T-cell (primary cell): Measurements from ENCODE around the gene C3AR1. TPM values are rescaled to one million over a fixed set of nuclear protein-coding genes. Genes with fewer than 3 reads are reported as not detected.
"Not testable (repeated sequence)": the region's sequence is repeated elsewhere in the genome, so short reads cannot be mapped to it uniquely, and the experiment has no call there.

Experiments
- ATAC-seq, 4 experiments: fragments of 200-7000 bp in 3 of 4; fragments of 150-1000 bp in 1 of 4; cut with Tn5 transposase; replicated peaks in 1 of 4; 1 replicate in 3 of 4; 2 replicates in 1 of 4; pipeline ENCODE4 v1.10.0; 2021; ENCODE audit warnings: moderate library complexity in 3 of 4, mild to moderate bottlenecking in 2 of 4, moderate number of reproducible peaks in 1 of 4
- CTCF ChIA-PET, 2 donors: fragments of 300-600 bp; sonication (Branson Sonifier 250); formaldehyde crosslinking; loops; one replicate each; lab custom pipeline; 2022; ENCODE audit warnings: antibody characterized with exemption in 2 of 2; lab: Charles Lee
- POLR2A ChIA-PET, 2 donors: fragments of 300-600 bp; sonication (Branson Sonifier 250); formaldehyde crosslinking; loops; one replicate each; lab custom pipeline; 2022; ENCODE audit warnings: antibody characterized with exemption in 2 of 2; lab: Charles Lee
- DNase-seq, 35 experiments: peaks; one replicate each; pipeline versions ENCODE4 v3.0.0 to v3.0.0-alpha.2; 2013 to 2023
- H3K27ac ChIP-seq: one replicate; pipeline ENCODE4 v1.5.1; 2013; ENCODE audit warnings: low read length
- H3K27me3 ChIP-seq, 2 experiments: replicated peaks in 1 of 2; 1 replicate in 1 of 2; 2 replicates in 1 of 2; pipeline versions ENCODE4 v1.6.1 to v1.7.0; 2013; ENCODE audit warnings: low read length in 1 of 2, mixed read lengths in 1 of 2; ENCODE audit not compliant: control insufficient read depth in 2 of 2, insufficient read depth in 2 of 2; ENCODE audit errors: extremely low read depth in 1 of 2
- H3K36me3 ChIP-seq, 2 donors: 1 replicate in 1 of 2; 2 replicates in 1 of 2; pipeline versions ENCODE4 v1.6.1 to v1.7.0; 2013; ENCODE audit warnings: low read length in 1 of 2; ENCODE audit not compliant: control insufficient read depth in 2 of 2, insufficient read depth in 1 of 2; ENCODE audit errors: extremely low read depth in 1 of 2
- H3K4me1 ChIP-seq, 2 experiments: 1 replicate in 1 of 2; 2 replicates in 1 of 2; pipeline versions ENCODE4 v1.6.1 to v1.7.0; 2013; ENCODE audit warnings: low read length in 2 of 2, mixed read lengths in 1 of 2; ENCODE audit not compliant: insufficient read depth in 2 of 2, control insufficient read depth in 1 of 2; ENCODE audit errors: extremely low read depth in 1 of 2
- H3K4me3 ChIP-seq, 2 donors: 1 replicate in 1 of 2; 2 replicates in 1 of 2; pipeline versions ENCODE4 v1.5.1 to v1.7.0; 2013; ENCODE audit warnings: mild to moderate bottlenecking in 2 of 2, low read length in 1 of 2, moderate library complexity in 1 of 2; ENCODE audit not compliant: control insufficient read depth in 1 of 2; ENCODE audit errors: extremely low read depth in 1 of 2
- H3K9me3 ChIP-seq: 2 replicates; pipeline ENCODE4 v1.7.0; 2013
- H3K27ac Mint-ChIP-seq, 2 donors: one replicate each; pipeline ENCODE4 v1.8.0; 2020 to 2021; ENCODE audit warnings: mild to moderate bottlenecking in 2 of 2, mixed read lengths in 2 of 2
- H3K27me3 Mint-ChIP-seq, 2 donors: one replicate each; pipeline ENCODE4 v1.8.0; 2021 to 2022; ENCODE audit warnings: mixed read lengths in 2 of 2
- H3K36me3 Mint-ChIP-seq: one replicate; pipeline ENCODE4 v1.8.0; 2021; ENCODE audit warnings: mixed read lengths
- H3K4me1 Mint-ChIP-seq, 3 donors: one replicate each; pipeline ENCODE4 v1.8.0; 2020 to 2022; ENCODE audit warnings: mixed read lengths in 3 of 3, mild to moderate bottlenecking in 1 of 3
- H3K4me3 Mint-ChIP-seq, 3 donors: one replicate each; pipeline ENCODE4 v1.8.0; 2020 to 2022; ENCODE audit warnings: mild to moderate bottlenecking in 3 of 3, mixed read lengths in 3 of 3, moderate library complexity in 3 of 3
- H3K9me3 Mint-ChIP-seq, 3 donors: one replicate each; pipeline ENCODE4 v1.8.0; 2020 to 2022; ENCODE audit warnings: mixed read lengths in 3 of 3
- WGBS: methylation state at CpG from one replicate; pipeline ENCODE4 v1.1.5; 2013; ENCODE audit warnings: missing lambda C conversion rate; ENCODE audit not compliant: insufficient coverage; 5-methylcytosine and 5-hydroxymethylcytosine counted together
- total RNA-seq, 35 experiments: library from RNA in 6 of 35; stranded (reverse) in 6 of 35; fragments of 120-200 nt in 1 of 35; gene quantifications; one replicate each; pipeline versions ENCODE4 v1.2.1 to v1.2.4 and lab custom pipeline; 2013 to 2026

Gene C3AR1
- total RNA-seq, 5 donors from 2014 or later (not counting 1 experiment from before 2014, with no cell fraction given): 0.68 to 5.1 (median 2.4) TPM

DNA sequence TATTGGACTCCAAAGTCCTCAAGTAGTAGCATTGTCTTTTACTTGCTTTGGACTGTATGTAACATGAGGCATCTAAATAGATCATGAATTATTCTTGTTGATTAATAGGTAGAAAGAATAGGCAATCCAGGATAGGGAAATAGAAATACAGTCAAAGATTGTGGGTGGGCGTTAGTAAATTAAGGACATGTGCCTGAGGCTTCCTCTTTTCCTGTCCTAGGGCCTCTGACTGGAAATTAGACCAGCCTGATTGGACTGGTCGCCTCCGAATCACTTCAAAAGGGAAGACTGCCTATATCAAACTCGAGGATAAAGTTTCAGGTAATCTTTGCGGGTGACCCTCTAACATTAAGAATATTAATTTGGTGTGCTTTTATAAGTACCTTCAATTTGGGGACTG is 23.6 kb upstream of the C3AR1 start:
- no peak for ATAC-seq
- Histone ChIP-seq H3K4me3 (no peak overlapping the region), H3K27me3 (no peaks in the 10 kb centered on the region), H3K4me1 (peaks cover 17 to 28% of the 10 kb centered on the region in 2 experiments), H3K9me3 (no peaks in the 10 kb centered on the region), H3K36me3 (peaks cover 6 to 62% of the 10 kb centered on the region in 2 donors), H3K27ac (no peak overlapping the region)
- Mint-ChIP-seq H3K9me3 (no peaks in the 10 kb centered on the region), H3K27me3 (no peaks in the 10 kb centered on the region), H3K4me3 (peak overlapping the region in 1 of 3 donors; percentile 78), H3K36me3 (peaks cover 51% of the 10 kb centered on the region), H3K27ac (peak overlapping the region; percentile 43 to 44), H3K4me1 (peaks cover 46 to 47% (median 47%) of the 10 kb centered on the region in 3 donors)
- ChIA-PET POLR2A (no interaction called here), CTCF (interaction anchor here in 1 of 2 donors (0.7 kb wide), 1 partner anchor 167 kb away, joined by 3 read pairs; no protein-coding TSS in a partner anchor)
- 100% methylated on average over 1 of the region's 5 CpGs for WGBS
- no peak for DNase-seq

- not testable (repeated sequence) for H3K4me3 ChIP-seq, ATAC-seq, H3K27me3 Mint-ChIP-seq, DNase-seq, H3K9me3 Mint-ChIP-seq, H3K27me3 ChIP-seq, H3K9me3 ChIP-seq
- Histone ChIP-seq H3K36me3 (peaks cover 6 to 57% of the 10 kb centered on the region in 2 donors), H3K4me1 (peaks cover 19 to 29% of the 10 kb centered on the region in 2 experiments), H3K27ac (peak overlapping the region; percentile 68)
- WGBS: 100% methylated on average over 3 of the region's 11 CpGs
- Mint-ChIP-seq H3K4me3 (peak overlapping the region in 2 of 3 donors; percentile 54 to 78), H3K27ac (peak overlapping the region; percentile 87 to 94), H3K36me3 (peaks cover 53% of the 10 kb centered on the region), H3K4me1 (peaks cover 50 to 52% (median 51%) of the 10 kb centered on the region in 3 donors)
- POLR2A ChIA-PET: interaction anchor here in 1 of 2 donors (0.9 to 1.8 kb wide), 2 partner anchors 11 to 23 kb away, joined by 3 to 4 read pairs; partner anchors contain the start of gene C3AR1
- CTCF ChIA-PET: interaction anchor here in 1 of 2 donors (0.6 to 2.3 kb wide), 4 partner anchors 11 to 837 kb away, joined by 3 to 17 read pairs (median 4); no protein-coding TSS in a partner anchor
Observed at GRCh38 chr12:8089277-8089676, 23.1 kb upstream of the C3AR1 start.

- Mint-ChIP-seq H3K36me3 (peaks cover 50% of the 10 kb centered on the region), H3K9me3 (no peaks in the 10 kb centered on the region), H3K4me1 (peaks cover 57 to 59% (median 58%) of the 10 kb centered on the region in 3 donors), H3K27me3 (no peaks in the 10 kb centered on the region), H3K27ac (peak overlapping the region; percentile 87 to 94), H3K4me3 (peak overlapping the region; percentile 54 to 78 (median 65))
- DNase-seq: peak in 32 of 35 experiments; percentile 15 to 73 (median 32)
- Histone ChIP-seq H3K27me3 (no peaks in the 10 kb centered on the region), H3K4me1 (peaks cover 25 to 36% of the 10 kb centered on the region in 2 experiments), H3K27ac (peak overlapping the region; percentile 68), H3K4me3 (peak overlapping the region in 1 of 2 donors; percentile 3), H3K9me3 (no peaks in the 10 kb centered on the region), H3K36me3 (peaks cover 6 to 50% of the 10 kb centered on the region in 2 donors)
- WGBS: 0% methylated on average over 3 of the region's 3 CpGs
- ChIA-PET POLR2A (interaction anchor here (0.5 to 1.8 kb wide), 6 partner anchors 10 to 170 kb away, joined by 3 to 4 read pairs (median 3); partner anchors contain the start of gene C3AR1 (in 1 of the 2)), CTCF (interaction anchor here (0.5 to 2.3 kb wide), 13 partner anchors 11 to 947 kb away, joined by 3 to 17 read pairs (median 3); no protein-coding TSS in a partner anchor)
- ATAC-seq: peak; percentile 92 to 99 (median 98)
Observed at GRCh38 chr12:8088574-8088973, 22.4 kb upstream of the C3AR1 start.

DNA sequence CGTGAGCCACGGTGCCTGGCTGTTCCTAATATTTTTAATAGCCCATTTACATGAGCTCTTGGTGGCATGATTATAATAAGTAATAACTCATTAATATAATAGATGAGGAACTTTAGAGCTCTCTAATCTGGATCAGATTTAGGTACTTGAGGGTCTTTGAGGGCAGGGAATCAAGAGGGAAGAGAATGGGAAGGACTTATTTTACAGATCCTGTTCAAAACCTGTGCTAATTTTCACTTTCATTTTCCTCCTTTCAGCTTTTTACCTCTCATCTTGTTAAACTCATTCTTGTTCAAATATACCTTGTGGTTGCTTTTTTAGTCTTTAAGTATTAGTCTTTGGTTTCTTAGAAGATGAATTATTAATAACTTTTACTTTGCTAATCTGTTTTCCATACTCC is 21.5 kb upstream of the C3AR1 start:
- Histone ChIP-seq H3K36me3 (peaks cover 6 to 41% of the 10 kb centered on the region in 2 donors), H3K27me3 (no peaks in the 10 kb centered on the region), H3K27ac (peak overlapping the region; percentile 68), H3K9me3 (no peaks in the 10 kb centered on the region), H3K4me3 (no peak overlapping the region), H3K4me1 (peaks cover 33 to 45% of the 10 kb centered on the region in 2 experiments)
- H3K4me3 Mint-ChIP-seq: peak overlapping the region; percentile 54 to 78 (median 65)
- peak overlapping the region; percentile 87 to 94 for H3K27ac Mint-ChIP-seq
- no CpG with 5 or more reads among the region's 2 CpGs for WGBS
- DNase-seq (peak in 1 of 35 experiments; percentile 41), ATAC-seq (no peak)
- ChIA-PET CTCF (interaction anchor here (0.6 to 2.3 kb wide), 8 partner anchors 10 to 906 kb away, joined by 3 to 17 read pairs (median 3); no protein-coding TSS in a partner anchor), POLR2A (interaction anchor here (0.5 to 1.8 kb wide), 4 partner anchors 9 to 124 kb away, joined by 4 to 7 read pairs (median 6); no protein-coding TSS in a partner anchor)
- peaks cover 44% of the 10 kb centered on the region for H3K36me3 Mint-ChIP-seq
- no peaks in the 10 kb centered on the region for H3K27me3 Mint-ChIP-seq
- no peaks in the 10 kb centered on the region for H3K9me3 Mint-ChIP-seq
- peaks cover 63 to 68% (median 68%) of the 10 kb centered on the region in 3 donors for H3K4me1 Mint-ChIP-seq

DNA sequence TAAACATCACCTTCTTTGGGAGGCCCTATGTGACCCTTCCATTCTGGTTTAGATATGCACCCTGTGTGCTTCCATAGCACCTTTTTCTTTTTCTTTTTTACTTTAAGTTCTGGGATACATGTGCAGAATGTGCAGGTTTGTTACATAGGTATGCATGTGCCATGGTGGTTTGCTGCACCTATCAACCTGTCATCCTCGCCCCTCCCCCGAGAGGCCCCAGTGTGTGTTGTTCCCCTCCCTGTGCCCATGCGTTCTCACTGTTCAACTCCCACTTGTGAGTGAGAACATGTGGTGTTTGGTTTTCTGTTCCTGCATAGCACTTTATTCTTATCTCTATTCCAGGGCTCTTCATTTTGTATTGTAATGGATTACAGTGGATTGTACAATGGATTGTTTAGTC is 18.2 kb upstream of the C3AR1 start:
- Mint-ChIP-seq H3K4me3 (peak overlapping the region; percentile 95 to 97 (median 95)), H3K36me3 (peaks cover 15% of the 10 kb centered on the region), H3K4me1 (peaks cover 75 to 86% (median 81%) of the 10 kb centered on the region in 3 donors), H3K27ac (peak overlapping the region; percentile 81 to 83)
- no CpG with 5 or more reads among the region's 3 CpGs for WGBS
- peak in 2 of 35 experiments; percentile 7 to 11 for DNase-seq
- ATAC-seq, H3K27me3 Mint-ChIP-seq, H3K9me3 Mint-ChIP-seq, H3K27me3 ChIP-seq, H3K27ac ChIP-seq, H3K4me3 ChIP-seq, CTCF ChIA-PET, H3K9me3 ChIP-seq: not testable (repeated sequence)
- Histone ChIP-seq H3K4me1 (peaks cover 46 to 47% of the 10 kb centered on the region in 2 experiments), H3K36me3 (peaks cover 0 to 10% of the 10 kb centered on the region in 2 donors)
- POLR2A ChIA-PET: interaction anchor here in 1 of 2 donors (0.7 kb wide), 1 partner anchor 123 kb away, joined by 4 read pairs; no protein-coding TSS in a partner anchor

DNA sequence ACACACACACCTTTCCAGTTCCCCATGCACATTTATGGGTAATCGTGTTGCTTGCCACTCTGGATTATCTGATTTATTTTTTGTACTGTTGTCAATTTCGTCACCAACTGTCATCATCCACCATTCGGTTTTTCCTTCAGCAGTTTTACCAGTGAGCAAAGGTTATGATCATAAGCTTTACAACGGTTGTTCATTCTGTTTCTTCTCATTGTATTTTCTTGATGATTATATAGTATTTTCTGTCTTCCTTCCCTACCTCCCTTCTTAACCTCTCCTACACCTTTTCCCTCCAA is 16.6 kb upstream of the C3AR1 start:
- Histone ChIP-seq H3K9me3 (no peaks in the 10 kb centered on the region), H3K27me3 (no peaks in the 10 kb centered on the region), H3K27ac (peak overlapping the region; percentile 95), H3K4me1 (peaks cover 40 to 44% of the 10 kb centered on the region in 2 experiments), H3K36me3 (peaks cover 0 to 10% of the 10 kb centered on the region in 2 donors), H3K4me3 (peak overlapping the region; percentile 78 to 94)
- ATAC-seq (no peak), DNase-seq (no peak)
- no peaks in the 10 kb centered on the region for H3K27me3 Mint-ChIP-seq
- H3K9me3 Mint-ChIP-seq: no peaks in the 10 kb centered on the region
- H3K36me3 Mint-ChIP-seq: peaks cover 11% of the 10 kb centered on the region
- ChIA-PET POLR2A (interaction anchor here (0.5 to 2.4 kb wide), 4 partner anchors 16 to 146 kb away, joined by 3 to 8 read pairs (median 5); partner anchors contain the start of genes C3AR1 (in 1 of the 2) and SLC2A3 (in 1 of the 2)), CTCF (interaction anchor here (0.7 to 1.1 kb wide), 2 partner anchors 26 to 134 kb away, joined by 5 to 7 read pairs; no protein-coding TSS in a partner anchor)
- peak overlapping the region; percentile 94 for H3K27ac Mint-ChIP-seq
- H3K4me3 Mint-ChIP-seq: peak overlapping the region; percentile 95 to 97 (median 95)
- peaks cover 76 to 88% (median 81%) of the 10 kb centered on the region in 3 donors for H3K4me1 Mint-ChIP-seq
- no CpG with 5 or more reads among the region's 4 CpGs for WGBS
